Measurements from ENCODE around the gene RBM23. TPM values are rescaled to one million over a fixed set of nuclear protein-coding genes. Genes with fewer than 3 reads are reported as not detected.

The RBM23 gene
- total RNA-seq, 1 experiment from 2014 or later = 64.1 TPM

- DNase-seq (ENCODE audit: low spot score) = no peak
Measured at GRCh38 chr14:22844221-22845102, 74.5 kb downstream of the RBM23 start.

Other genes with a start within 250 kb of the RBM23 start
- gene OXA1L, start 152.5 kb downstream of the RBM23 start, total RNA-seq (2014; rRNA removed; shearing (Covaris generic)) = 44.4 and 46.2 TPM in 2 replicates
- gene SLC7A7, start 103.7 kb downstream of the RBM23 start, total RNA-seq (2014; rRNA removed; shearing (Covaris generic)) = 0.74 TPM in 1 of 2 replicates, not detected in the other
- gene MRPL52, start 89.3 kb downstream of the RBM23 start, total RNA-seq (2014; rRNA removed; shearing (Covaris generic)) = 72.1 and 163 TPM in 2 replicates
- 82.4 and 92.9 TPM in 2 replicates for gene MMP14, start 82.6 kb downstream of the RBM23 start, total RNA-seq (2014; rRNA removed; shearing (Covaris generic))
- 28.7 and 38.7 TPM in 2 replicates for gene LRP10, start 47.4 kb downstream of the RBM23 start, total RNA-seq (2014; rRNA removed; shearing (Covaris generic))
- gene REM2, start 35.9 kb downstream of the RBM23 start, total RNA-seq (2014; rRNA removed; shearing (Covaris generic)) = not detected in 2 replicates
- gene PRMT5, start 10.2 kb upstream of the RBM23 start, total RNA-seq (2014; rRNA removed; shearing (Covaris generic)) = 38.6 and 181 TPM in 2 replicates
- gene HAUS4, start 37.9 kb upstream of the RBM23 start, total RNA-seq (2014; rRNA removed; shearing (Covaris generic)) = 39.8 and 46.9 TPM in 2 replicates
- gene AJUBA, start 63.4 kb upstream of the RBM23 start, total RNA-seq (2014; rRNA removed; shearing (Covaris generic)) = 47.5 and 65.5 TPM in 2 replicates
- gene C14orf93, start 91.0 kb upstream of the RBM23 start, total RNA-seq (2014; rRNA removed; shearing (Covaris generic)) = 6.9 and 8.1 TPM in 2 replicates
- gene PSMB5, start 115.8 kb upstream of the RBM23 start, total RNA-seq (2014; rRNA removed; shearing (Covaris generic)) = 219 and 225 TPM in 2 replicates
- not detected in 2 replicates for gene PSMB11, start 123.1 kb upstream of the RBM23 start, total RNA-seq (2014; rRNA removed; shearing (Covaris generic))
- gene CDH24, start 138.4 kb upstream of the RBM23 start, total RNA-seq (2014; rRNA removed; shearing (Covaris generic)) = 2.8 and 4.0 TPM in 2 replicates
- 53.6 and 58.8 TPM in 2 replicates for gene ACIN1, start 176.0 kb upstream of the RBM23 start, total RNA-seq (2014; rRNA removed; shearing (Covaris generic))
- gene C14orf119, start 176.4 kb upstream of the RBM23 start, total RNA-seq (2014; rRNA removed; shearing (Covaris generic)) = 23.0 and 34.5 TPM in 2 replicates
- not detected in 2 replicates for gene CIROP, start 185.8 kb upstream of the RBM23 start, total RNA-seq (2014; rRNA removed; shearing (Covaris generic))
- gene CEBPE, start 200.1 kb upstream of the RBM23 start, total RNA-seq (2014; rRNA removed; shearing (Covaris generic)) = 0.96 TPM in 1 of 2 replicates, not detected in the other